ENCODE results near the gene G6PC1. TPM values are rescaled to one million over a fixed set of nuclear protein-coding genes. Genes with fewer than 3 reads are reported as not detected.
"Not testable (repeated sequence)": the region's sequence is repeated elsewhere in the genome, so short reads cannot be mapped to it uniquely, and the experiment has no call there.

The G6PC1 gene
- total and polyA plus RNA-seq, 3 experiments from 2014 or later: not detected

GRCh38 chr17:42918902-42919521, 18.4 kb downstream of the G6PC1 start:
- peak overlapping the region in 1 of 8 donors; percentile 84 for H3K27ac Mint-ChIP-seq
- no peak for DNase-seq

GRCh38 chr17:42919522-42920077, 19.0 kb downstream of the G6PC1 start:
- CTCF ChIA-PET; DNase-seq; POLR2A ChIA-PET; H3K4me3 Mint-ChIP-seq; H3K27ac Mint-ChIP-seq; H3K36me3 ChIP-seq (ENCODE audit: insufficient read depth, low read length); H3K4me3 ChIP-seq (ENCODE audit: low read length); H3K4me1 Mint-ChIP-seq; H3K36me3 Mint-ChIP-seq; H3K9me3 ChIP-seq (ENCODE audit: low read length); H3K4me1 ChIP-seq (ENCODE audit: insufficient read depth, low read length); H3K27ac ChIP-seq (ENCODE audit: low read depth, low read length); H3K27me3 ChIP-seq (ENCODE audit: insufficient read depth, low read length, poor library complexity, severe bottlenecking); H3K9me3 Mint-ChIP-seq: not testable (repeated sequence)
- H3K27me3 Mint-ChIP-seq: peaks cover 6 to 36% of the 10 kb centered on the region in 2 donors

More at GRCh38 chr17:42918902-42919521, 18.4 kb downstream of the G6PC1 start:
- Histone ChIP-seq H3K36me3 (ENCODE audit: insufficient read depth, low read length) (no peaks in the 10 kb centered on the region), H3K4me3 (ENCODE audit: low read length) (no peak overlapping the region), H3K27me3 (ENCODE audit: insufficient read depth, low read length, poor library complexity, severe bottlenecking) (no peaks in the 10 kb centered on the region), H3K27ac (ENCODE audit: low read depth, low read length) (no peak overlapping the region), H3K9me3 (ENCODE audit: low read length) (no peaks in the 10 kb centered on the region), H3K4me1 (ENCODE audit: insufficient read depth, low read length) (no peaks in the 10 kb centered on the region)
- ChIA-PET CTCF (no interaction called here), POLR2A (no interaction called here)
- peaks cover 6 to 34% of the 10 kb centered on the region in 2 donors for H3K27me3 Mint-ChIP-seq
- no peaks in the 10 kb centered on the region for H3K36me3 Mint-ChIP-seq
- H3K9me3 Mint-ChIP-seq: no peaks in the 10 kb centered on the region
- no peak overlapping the region for H3K4me3 Mint-ChIP-seq
- H3K4me1 Mint-ChIP-seq: no peaks in the 10 kb centered on the region

- Histone ChIP-seq H3K36me3 (ENCODE audit: insufficient read depth, low read length) (no peaks in the 10 kb centered on the region), H3K4me3 (ENCODE audit: low read length) (no peak overlapping the region), H3K27me3 (ENCODE audit: insufficient read depth, low read length, poor library complexity, severe bottlenecking) (no peaks in the 10 kb centered on the region), H3K27ac (ENCODE audit: low read depth, low read length) (no peak overlapping the region), H3K4me1 (ENCODE audit: insufficient read depth, low read length) (no peaks in the 10 kb centered on the region), H3K9me3 (ENCODE audit: low read length) (no peaks in the 10 kb centered on the region)
- Mint-ChIP-seq H3K4me3 (no peak overlapping the region), H3K27ac (no peak overlapping the region), H3K36me3 (peaks cover 0 to 1% (median 0%) of the 10 kb centered on the region in 3 donors), H3K4me1 (no peaks in the 10 kb centered on the region), H3K27me3 (peaks cover 6 to 38% of the 10 kb centered on the region in 2 donors), H3K9me3 (no peaks in the 10 kb centered on the region)
- POLR2A ChIA-PET: no interaction called here
- CTCF ChIA-PET: no interaction called here
- DNase-seq: no peak
These were observed 19.7 kb downstream of the G6PC1 start for GRCh38 chr17:42920106-42920900.

GRCh38 chr17:42920922-42921321, 20.3 kb downstream of the G6PC1 start:
- Mint-ChIP-seq H3K4me1 (no peaks in the 10 kb centered on the region), H3K36me3 (peaks cover 0 to 1% (median 0%) of the 10 kb centered on the region in 3 donors), H3K9me3 (no peaks in the 10 kb centered on the region), H3K4me3 (no peak overlapping the region), H3K27me3 (peaks cover 6 to 38% of the 10 kb centered on the region in 2 donors), H3K27ac (peak overlapping the region in 1 of 8 donors; percentile 69)
- Histone ChIP-seq H3K27ac (ENCODE audit: low read depth, low read length) (no peak overlapping the region), H3K36me3 (ENCODE audit: insufficient read depth, low read length) (no peaks in the 10 kb centered on the region), H3K9me3 (ENCODE audit: low read length) (no peaks in the 10 kb centered on the region), H3K27me3 (ENCODE audit: insufficient read depth, low read length, poor library complexity, severe bottlenecking) (no peaks in the 10 kb centered on the region), H3K4me3 (ENCODE audit: low read length) (no peak overlapping the region), H3K4me1 (ENCODE audit: insufficient read depth, low read length) (no peaks in the 10 kb centered on the region)
- DNase-seq: no peak
- CTCF ChIA-PET: no interaction called here
- POLR2A ChIA-PET: no interaction called here

- no peaks in the 10 kb centered on the region for H3K27me3 ChIP-seq (ENCODE audit: insufficient read depth, low read length, poor library complexity, severe bottlenecking)
- CTCF ChIA-PET: no interaction called here
- no peaks in the 10 kb centered on the region for H3K9me3 ChIP-seq (ENCODE audit: low read length)
- Mint-ChIP-seq H3K27me3 (peaks cover 6 to 36% of the 10 kb centered on the region in 2 donors), H3K36me3 (peaks cover 0 to 1% (median 0%) of the 10 kb centered on the region in 3 donors), H3K4me3 (no peak overlapping the region), H3K27ac (no peak overlapping the region), H3K4me1 (no peaks in the 10 kb centered on the region), H3K9me3 (no peaks in the 10 kb centered on the region)
- no peak for DNase-seq
- no peak overlapping the region for H3K27ac ChIP-seq (ENCODE audit: low read depth, low read length)
- no peak overlapping the region for H3K4me3 ChIP-seq (ENCODE audit: low read length)
- POLR2A ChIA-PET: no interaction called here
- H3K36me3 ChIP-seq (ENCODE audit: insufficient read depth, low read length): no peaks in the 10 kb centered on the region
- no peaks in the 10 kb centered on the region for H3K4me1 ChIP-seq (ENCODE audit: insufficient read depth, low read length)
These were observed 21.7 kb downstream of the G6PC1 start for GRCh38 chr17:42922294-42922693.

GRCh38 chr17:42923472-42923871, 22.9 kb downstream of the G6PC1 start:
- POLR2A ChIA-PET; H3K4me1 ChIP-seq (ENCODE audit: insufficient read depth, low read length); H3K36me3 Mint-ChIP-seq; H3K36me3 ChIP-seq (ENCODE audit: insufficient read depth, low read length); H3K4me1 Mint-ChIP-seq; H3K9me3 Mint-ChIP-seq; H3K9me3 ChIP-seq (ENCODE audit: low read length); H3K27ac ChIP-seq (ENCODE audit: low read depth, low read length); H3K4me3 ChIP-seq (ENCODE audit: low read length); H3K27me3 ChIP-seq (ENCODE audit: insufficient read depth, low read length, poor library complexity, severe bottlenecking); CTCF ChIA-PET; DNase-seq; H3K27ac Mint-ChIP-seq; H3K4me3 Mint-ChIP-seq: not testable (repeated sequence)
- peaks cover 6 to 33% of the 10 kb centered on the region in 2 donors for H3K27me3 Mint-ChIP-seq

GRCh38 chr17:42924891-42925290, 24.3 kb downstream of the G6PC1 start:
- Mint-ChIP-seq H3K9me3 (no peaks in the 10 kb centered on the region), H3K27me3 (peaks cover 8 to 27% of the 10 kb centered on the region in 2 donors), H3K27ac (peak overlapping the region in 1 of 8 donors; percentile 39), H3K36me3 (peaks cover 0 to 1% (median 0%) of the 10 kb centered on the region in 3 donors), H3K4me3 (no peak overlapping the region), H3K4me1 (no peaks in the 10 kb centered on the region)
- CTCF ChIA-PET: no interaction called here
- no peak for DNase-seq
- Histone ChIP-seq H3K9me3 (ENCODE audit: low read length) (no peaks in the 10 kb centered on the region), H3K36me3 (ENCODE audit: insufficient read depth, low read length) (no peaks in the 10 kb centered on the region), H3K27ac (ENCODE audit: low read depth, low read length) (no peak overlapping the region), H3K27me3 (ENCODE audit: insufficient read depth, low read length, poor library complexity, severe bottlenecking) (no peaks in the 10 kb centered on the region), H3K4me3 (ENCODE audit: low read length) (no peak overlapping the region), H3K4me1 (ENCODE audit: insufficient read depth, low read length) (no peaks in the 10 kb centered on the region)
- POLR2A ChIA-PET: no interaction called here

- POLR2A ChIA-PET: no interaction called here
These were observed 28.3 kb downstream of the G6PC1 start for GRCh38 chr17:42928714-42929496.

More at GRCh38 chr17:42928714-42929496, 28.3 kb downstream of the G6PC1 start:
- H3K27me3 ChIP-seq (ENCODE audit: insufficient read depth, low read length, poor library complexity, severe bottlenecking): no peaks in the 10 kb centered on the region
- Mint-ChIP-seq H3K27me3 (peaks cover 1 to 19% of the 10 kb centered on the region in 2 donors), H3K4me3 (no peak overlapping the region), H3K9me3 (no peaks in the 10 kb centered on the region), H3K36me3 (peaks cover 0 to 1% (median 0%) of the 10 kb centered on the region in 3 donors), H3K4me1 (no peaks in the 10 kb centered on the region), H3K27ac (peak overlapping the region in 1 of 8 donors; percentile 55)
- H3K36me3 ChIP-seq (ENCODE audit: insufficient read depth, low read length): no peaks in the 10 kb centered on the region
- H3K27ac ChIP-seq (ENCODE audit: low read depth, low read length): peak overlapping the region; percentile 72
- no peak for DNase-seq
- no peaks in the 10 kb centered on the region for H3K4me1 ChIP-seq (ENCODE audit: insufficient read depth, low read length)
- no peaks in the 10 kb centered on the region for H3K9me3 ChIP-seq (ENCODE audit: low read length)
- CTCF ChIA-PET: no interaction called here
- no peak overlapping the region for H3K4me3 ChIP-seq (ENCODE audit: low read length)

Data from CD8-positive, alpha-beta memory T cell (primary cell).